Skeletal muscle tissue (tissue), 4 donors: ENCODE data around the gene HOXD3. TPM values are rescaled to one million over a fixed set of nuclear protein-coding genes. Genes with fewer than 3 reads are reported as not detected.

Experiments used
- H3K27ac ChIP-seq: one replicate; pipeline ENCODE4 v1.7.0; 2013; ENCODE audit warnings: mild to moderate bottlenecking, low read depth, low read length, inconsistent platforms
- H3K27me3 ChIP-seq, 3 donors: one replicate each; pipeline ENCODE4 v1.7.0; 2013; ENCODE audit warnings: low read length in 3 of 3; ENCODE audit not compliant: control insufficient read depth in 3 of 3, insufficient read depth in 3 of 3
- H3K36me3 ChIP-seq, 3 donors: one replicate each; pipeline ENCODE4 v1.7.0; 2013; ENCODE audit warnings: low read length in 3 of 3; ENCODE audit not compliant: control insufficient read depth in 3 of 3, insufficient read depth in 3 of 3
- H3K4me1 ChIP-seq, 3 donors: one replicate each; pipeline ENCODE4 v1.7.0; 2013; ENCODE audit warnings: low read length in 3 of 3, mild to moderate bottlenecking in 3 of 3; ENCODE audit not compliant: control insufficient read depth in 3 of 3, insufficient read depth in 3 of 3
- H3K4me3 ChIP-seq, 3 donors: one replicate each; pipeline ENCODE4 v1.7.0; 2013; ENCODE audit warnings: low read length in 3 of 3
- H3K9ac ChIP-seq, 3 donors: one replicate each; pipeline ENCODE4 v1.7.0; 2013; ENCODE audit warnings: low read length in 3 of 3, mild to moderate bottlenecking in 3 of 3, moderate library complexity in 2 of 3, low read depth in 1 of 3
- H3K9me3 ChIP-seq, 3 donors: one replicate each; pipeline ENCODE4 v1.7.0; 2013; ENCODE audit warnings: low read length in 3 of 3; ENCODE audit not compliant: control insufficient read depth in 3 of 3
- total RNA-seq: library from RNA; depleted of rRNA; stranded (reverse); fragments of >200 nt; gene quantifications from one replicate; pipeline ENCODE4 v1.2.3, GENCODE V29; 2014
- donor health status: Osteomylitis.

Gene HOXD3
- total RNA-seq, 1 donor from 2014 or later = 4.2 TPM

GRCh38 chr2:176162911-176163671 is 6.0 kb downstream of the HOXD3 start:
- Histone ChIP-seq H3K9ac (no peak overlapping the region), H3K4me1 (peaks cover 14 to 19% (median 15%) of the 10 kb centered on the region in 3 donors)

GRCh38 chr2:176163672-176164056 is 6.6 kb downstream of the HOXD3 start:
- peaks cover 14 to 19% (median 15%) of the 10 kb centered on the region in 3 donors for H3K4me1 ChIP-seq
- peaks cover 50 to 77% (median 55%) of the 10 kb centered on the region in 3 donors for H3K27me3 ChIP-seq
- no peaks in the 10 kb centered on the region for H3K36me3 ChIP-seq
- no peak overlapping the region for H3K27ac ChIP-seq
- no peak overlapping the region for H3K9ac ChIP-seq
- H3K4me3 ChIP-seq = no peak overlapping the region
- no peaks in the 10 kb centered on the region for H3K9me3 ChIP-seq

More at GRCh38 chr2:176162911-176163671, 6.0 kb downstream of the HOXD3 start:
- Histone ChIP-seq H3K4me3 (no peak overlapping the region), H3K36me3 (no peaks in the 10 kb centered on the region), H3K27ac (no peak overlapping the region), H3K27me3 (peaks cover 53 to 82% (median 55%) of the 10 kb centered on the region in 3 donors), H3K9me3 (no peaks in the 10 kb centered on the region)

- H3K27me3 ChIP-seq = peaks cover 49 to 76% (median 54%) of the 10 kb centered on the region in 3 donors
Measured at GRCh38 chr2:176164201-176164600, 7.1 kb downstream of the HOXD3 start.

GRCh38 chr2:176164611-176165369 is 7.7 kb downstream of the HOXD3 start:
- Histone ChIP-seq H3K4me3 (peak overlapping the region in 1 of 3 donors; percentile 6), H3K36me3 (no peaks in the 10 kb centered on the region), H3K4me1 (peaks cover 12 to 14% (median 13%) of the 10 kb centered on the region in 3 donors), H3K9me3 (no peaks in the 10 kb centered on the region), H3K27ac (no peak overlapping the region), H3K27me3 (peaks cover 43 to 76% (median 50%) of the 10 kb centered on the region in 3 donors), H3K9ac (no peak overlapping the region)

More at GRCh38 chr2:176164201-176164600, 7.1 kb downstream of the HOXD3 start:
- no peaks in the 10 kb centered on the region for H3K36me3 ChIP-seq
- H3K4me3 ChIP-seq = no peak overlapping the region
- H3K4me1 ChIP-seq = peaks cover 14 to 19% (median 15%) of the 10 kb centered on the region in 3 donors
- no peak overlapping the region for H3K27ac ChIP-seq
- H3K9ac ChIP-seq = no peak overlapping the region
- no peaks in the 10 kb centered on the region for H3K9me3 ChIP-seq

GRCh38 chr2:176165370-176166050 is 8.4 kb downstream of the HOXD3 start:
- Histone ChIP-seq H3K36me3 (no peaks in the 10 kb centered on the region), H3K4me1 (peaks cover 5 to 14% (median 6%) of the 10 kb centered on the region in 3 donors), H3K27me3 (peaks cover 40 to 75% (median 42%) of the 10 kb centered on the region in 3 donors), H3K9me3 (no peaks in the 10 kb centered on the region), H3K4me3 (no peak overlapping the region), H3K27ac (no peak overlapping the region), H3K9ac (no peak overlapping the region)

- Histone ChIP-seq H3K4me1 (peaks cover 3 to 14% (median 5%) of the 10 kb centered on the region in 3 donors), H3K27ac (no peak overlapping the region), H3K9ac (no peak overlapping the region), H3K4me3 (no peak overlapping the region), H3K27me3 (peaks cover 35 to 75% (median 36%) of the 10 kb centered on the region in 3 donors), H3K9me3 (no peaks in the 10 kb centered on the region), H3K36me3 (no peaks in the 10 kb centered on the region)
Measured at GRCh38 chr2:176166272-176166671, 9.2 kb downstream of the HOXD3 start.

- no peak overlapping the region for H3K9ac ChIP-seq
- no peaks in the 10 kb centered on the region for H3K36me3 ChIP-seq
- peaks cover 35 to 76% (median 38%) of the 10 kb centered on the region in 3 donors for H3K27me3 ChIP-seq
- no peak overlapping the region for H3K4me3 ChIP-seq
- H3K9me3 ChIP-seq = no peaks in the 10 kb centered on the region
- no peak overlapping the region for H3K27ac ChIP-seq
- peaks cover 0 to 6% (median 3%) of the 10 kb centered on the region in 3 donors for H3K4me1 ChIP-seq
Measured at GRCh38 chr2:176167398-176167797, 10.3 kb downstream of the HOXD3 start.

- Histone ChIP-seq H3K27me3 (peaks cover 23 to 71% (median 35%) of the 10 kb centered on the region in 3 donors), H3K27ac (no peak overlapping the region), H3K9ac (no peak overlapping the region), H3K36me3 (no peaks in the 10 kb centered on the region), H3K9me3 (no peaks in the 10 kb centered on the region), H3K4me1 (peaks cover 0 to 5% (median 3%) of the 10 kb centered on the region in 3 donors), H3K4me3 (no peak overlapping the region)
Measured at GRCh38 chr2:176169181-176169580, 12.1 kb downstream of the HOXD3 start.

GRCh38 chr2:176169711-176170110 is 12.6 kb downstream of the HOXD3 start:
- H3K4me1 ChIP-seq = peaks cover 0 to 5% (median 3%) of the 10 kb centered on the region in 3 donors
- H3K4me3 ChIP-seq = no peak overlapping the region
- peaks cover 18 to 71% (median 34%) of the 10 kb centered on the region in 3 donors for H3K27me3 ChIP-seq
- H3K36me3 ChIP-seq = no peaks in the 10 kb centered on the region
- H3K9ac ChIP-seq = no peak overlapping the region
- H3K27ac ChIP-seq = no peak overlapping the region
- H3K9me3 ChIP-seq = no peaks in the 10 kb centered on the region
